ENCODE measurements around the gene ZSCAN20.

GRCh38 chr1:33529957-33530356 lies 57.5 kb downstream of the ZSCAN20 start:
- TF ChIP-seq YY1 (IDR thresholded peaks at IDR 0.05; ENCODE audit: extremely low read depth, insufficient replicate concordance, low read depth, low read length) (no peak), CTCF (IDR thresholded peaks at IDR 0.05 in 2 of 3, conservative IDR thresholded peaks at IDR 0.05 in 1 of 3; ENCODE audit: borderline replicate concordance in 1 of 3, insufficient read depth in 1 of 3, low read depth in 2 of 3, low read length in 2 of 3) (no peak), JUND (IDR thresholded peaks at IDR 0.05) (no peak), MAX (IDR thresholded peaks at IDR 0.05) (no peak), POLR2AphosphoS5 (IDR thresholded peaks at IDR 0.05; ENCODE audit: low read depth, low read length) (no peak), CEBPB (IDR thresholded peaks at IDR 0.05; ENCODE audit: low read depth) (no peak), POLR2A (IDR thresholded peaks at IDR 0.05; ENCODE audit: borderline replicate concordance, extremely low read depth, insufficient read depth, insufficient read length) (no peak), FOSL1 (IDR thresholded peaks at IDR 0.05; ENCODE audit: low read depth) (no peak), ZFX (IDR thresholded peaks at IDR 0.05) (no peak)

Measured in HCT116 (cell line).